Kidney tubule cell (primary cell): ENCODE measurements around the gene ZFP64.
"Not testable (repeated sequence)": the region's sequence is repeated elsewhere in the genome, so short reads cannot be mapped to it uniquely, and the experiment has no call there.

Experiments used
- DNase-seq: peaks from one replicate; pipeline ENCODE4 v3.0.0-alpha.2; 2018; ENCODE audit warnings: low spot score

Gene ZFP64

GRCh38 chr20:52191132-52191915, at the start of gene ZFP64:
Gene ZFP64 (minus strand): TSS chr20:52191779. CDS start chr20:52191636, 143 bp downstream.
- peak; percentile 82 for DNase-seq

GRCh38 chr20:52240802-52241201, 49.2 kb upstream of the ZFP64 start:
- DNase-seq = no peak

GRCh38 chr20:52239102-52239501, 47.5 kb upstream of the ZFP64 start:
- no peak for DNase-seq

- DNase-seq = no peak
Measured at GRCh38 chr20:52236292-52236691, 44.7 kb upstream of the ZFP64 start.

GRCh38 chr20:52235129-52235528, 43.5 kb upstream of the ZFP64 start:
- no peak for DNase-seq

- DNase-seq = no peak
Measured at GRCh38 chr20:52234302-52235045, 42.9 kb upstream of the ZFP64 start.

- peak; percentile 84 for DNase-seq
Measured at GRCh38 chr20:52231230-52231746, 39.7 kb upstream of the ZFP64 start.

- DNase-seq = peak; percentile 46
Measured at GRCh38 chr20:52230409-52230808, 38.8 kb upstream of the ZFP64 start.

GRCh38 chr20:52229346-52229745, 37.8 kb upstream of the ZFP64 start:
- DNase-seq = not testable (repeated sequence)

GRCh38 chr20:52226370-52226769, 34.8 kb upstream of the ZFP64 start:
- no peak for DNase-seq

GRCh38 chr20:52224920-52225319, 33.3 kb upstream of the ZFP64 start:
- DNase-seq = no peak

- DNase-seq = not testable (repeated sequence)
Measured at GRCh38 chr20:52221362-52221761, 29.8 kb upstream of the ZFP64 start.

GRCh38 chr20:52220891-52221290, 29.3 kb upstream of the ZFP64 start:
- DNase-seq = not testable (repeated sequence)

GRCh38 chr20:52219441-52219840, 27.9 kb upstream of the ZFP64 start:
- no peak for DNase-seq

GRCh38 chr20:52217689-52218395, 26.3 kb upstream of the ZFP64 start:
- no peak for DNase-seq

- DNase-seq = no peak
Measured at GRCh38 chr20:52213995-52214394, 22.4 kb upstream of the ZFP64 start.

GRCh38 chr20:52212943-52213342, 21.4 kb upstream of the ZFP64 start:
- DNase-seq = no peak

- DNase-seq = no peak
Measured at GRCh38 chr20:52210037-52210990, 18.7 kb upstream of the ZFP64 start.

- no peak for DNase-seq
Measured at GRCh38 chr20:52209154-52209571, 17.6 kb upstream of the ZFP64 start.

GRCh38 chr20:52207020-52207810, 15.6 kb upstream of the ZFP64 start:
- DNase-seq = no peak
